K562 (cell line): ENCODE results near the gene CTSG. TPM values are rescaled to one million over a fixed set of nuclear protein-coding genes. Genes with fewer than 3 reads are reported as not detected.

Experiments used
- ATAC-seq: fragments of 200-7000 bp; cut with Tn5 transposase; 3 replicates; pipeline ENCODE4 v1.9.1; 2020; ENCODE audit warnings: moderate library complexity
- BruUV-seq: library from RNA; stranded (reverse); fragments of 400-500 nt; replicated peaks from 2 replicates; lab custom pipeline; 2021; lab: Mats Ljungman, UMichigan
- CTCF ChIA-PET: fragments of 300-600 bp; formaldehyde crosslinking; extraction: SDS; loops from one replicate; lab custom pipeline; 2021; ENCODE audit warnings: low intra/inter-chr PET ratio; lab: Yijun Ruan, JAX
- POLR2A ChIA-PET: fragments of 300-600, 350-650 bp; sonication (Branson Sonifier 250); formaldehyde crosslinking; extraction: SDS; loops from one replicate; lab custom pipeline; 2021; ENCODE audit warnings: antibody characterized with exemption, inconsistent platforms; lab: Yijun Ruan, JAX
- DNase-seq, 4 experiments: peaks; one replicate each; pipeline versions ENCODE4 v3.0.0 to v3.0.0-alpha.2; 2011 to 2018; ENCODE audit warnings: low spot score in 3 of 4, mixed read lengths in 3 of 4; ENCODE audit errors: extremely low read depth in 1 of 4
- FAIRE-seq: peaks from 2 replicates; lab custom pipeline; 2011; peaks lifted over from hg19 to GRCh38; lab: Jason Lieb, UNC
- H2AFZ ChIP-seq: 2 replicates; pipeline ENCODE4 v1.6.0; 2011; ENCODE audit warnings: low read depth, low read length, control low read depth, inconsistent platforms
- H3K27ac ChIP-seq: fragments of 200-600 bp; 3 replicates; pipeline ENCODE4 v1.8.0; 2011; ENCODE audit warnings: low read depth, mild to moderate bottlenecking, control low read depth, inconsistent platforms, low read length, moderate library complexity, mixed read lengths; ENCODE audit errors: extremely low read depth
- H3K27me3 ChIP-seq, 2 experiments: fragments of 300-600 bp in 1 of 2; 2 replicates in 1 of 2; 3 replicates in 1 of 2; pipeline versions ENCODE4 v1.6.0 to v1.8.0; 2011; ENCODE audit warnings: inconsistent platforms in 2 of 2, low read length in 2 of 2, mild to moderate bottlenecking in 1 of 2, mixed read lengths in 1 of 2, moderate library complexity in 1 of 2; ENCODE audit not compliant: control insufficient read depth in 2 of 2, insufficient read depth in 2 of 2
- H3K36me3 ChIP-seq: fragments of 300-600 bp; 3 replicates; pipeline ENCODE4 v1.8.0; 2011; ENCODE audit warnings: mild to moderate bottlenecking, low read length, inconsistent platforms; ENCODE audit not compliant: control insufficient read depth, insufficient read depth
- H3K4me1 ChIP-seq, 2 experiments: fragments of 200-600 bp in 1 of 2; replicated peaks in 1 of 2; 2 replicates in 1 of 2; 3 replicates in 1 of 2; pipeline versions ENCODE4 v1.5.1 to v1.8.0; 2011; ENCODE audit warnings: inconsistent platforms in 2 of 2, low read length in 2 of 2, mild to moderate bottlenecking in 1 of 2, mixed read lengths in 1 of 2, moderate library complexity in 1 of 2; ENCODE audit not compliant: control insufficient read depth in 2 of 2, insufficient read depth in 2 of 2
- H3K4me2 ChIP-seq: 2 replicates; pipeline ENCODE4 v1.6.1; 2011; ENCODE audit warnings: low read length, control low read depth, inconsistent platforms, mixed read lengths; ENCODE audit not compliant: insufficient read depth
- H3K4me3 ChIP-seq: fragments of 200-600 bp; sonication (generic), shearing (Covaris generic); 2 replicates; pipeline ENCODE4 v1.5.1; 2016; ENCODE audit warnings: control low read depth, inconsistent platforms
- H3K79me2 ChIP-seq: fragments of 200-600 bp; 3 replicates; pipeline ENCODE4 v1.8.0; 2011; ENCODE audit warnings: low read length, inconsistent platforms; ENCODE audit not compliant: control insufficient read depth, insufficient read depth
- H3K9ac ChIP-seq, 2 experiments: 2 replicates each; pipeline versions ENCODE4 v1.6.0 to v1.6.1; 2011; ENCODE audit warnings: low read depth in 2 of 2, low read length in 2 of 2, control low read depth in 1 of 2, inconsistent platforms in 1 of 2, mild to moderate bottlenecking in 1 of 2, mixed read lengths in 1 of 2; ENCODE audit not compliant: insufficient read depth in 1 of 2
- H3K9me1 ChIP-seq: one replicate; pipeline ENCODE4 v1.6.0; 2011; ENCODE audit warnings: inconsistent platforms, mild to moderate bottlenecking, low read length, moderate library complexity; ENCODE audit not compliant: control insufficient read depth, insufficient read depth
- H3K9me3 ChIP-seq: replicated peaks from 2 replicates; pipeline ENCODE4 v1.5.1; 2011; ENCODE audit warnings: low read depth, low read length, inconsistent platforms; ENCODE audit not compliant: control insufficient read depth, insufficient read depth
- H4K20me1 ChIP-seq: replicated peaks from 2 replicates; pipeline ENCODE4 v1.6.1; 2011; ENCODE audit warnings: low read length, inconsistent platforms, mixed read lengths; ENCODE audit not compliant: control insufficient read depth, insufficient read depth
- EHMT2 ChIP-seq: fragments of 450-650 bp; IDR thresholded peaks from 2 replicates; pipeline ENCODE4 v1.6.1; 2018; ENCODE audit warnings: antibody characterized with exemption
- GTF2E2 ChIP-seq: fragments of 200-800 bp; sonication (Bioruptor generic); IDR thresholded peaks from 2 replicates; pipeline ENCODE4 v1.6.1; 2016; ENCODE audit warnings: missing genetic modification characterization, missing compliant biosample characterization
- HMGN3 ChIP-seq: IDR thresholded peaks from 2 replicates; pipeline ENCODE4 v1.6.1; 2011; ENCODE audit warnings: borderline replicate concordance, low read depth, mild to moderate bottlenecking, mixed read lengths, low read length; ENCODE audit not compliant: insufficient read length; ENCODE audit errors: extremely low read depth
- LCOR ChIP-seq: sonication (generic); formaldehyde crosslinking; IDR thresholded peaks from 2 replicates; pipeline ENCODE4 v1.8.0; 2022; ENCODE audit warnings: mild to moderate bottlenecking, missing genetic modification reagents
- NCOA6 ChIP-seq: fragments of 450-650 bp; IDR thresholded peaks from 2 replicates; pipeline ENCODE4 v1.6.1; 2017; ENCODE audit warnings: mild to moderate bottlenecking
- PPARD ChIP-seq: fragments of 250-450 bp; sonication (Bioruptor Pico); IDR thresholded peaks from 2 replicates; pipeline ENCODE4 v1.8.0; 2022; ENCODE audit warnings: inconsistent platforms, mild to moderate bottlenecking, moderate library complexity
- TAF1 ChIP-seq: IDR thresholded peaks from 2 replicates; pipeline ENCODE4 v1.6.1; 2011; ENCODE audit warnings: mild to moderate bottlenecking, low read length, moderate library complexity; ENCODE audit not compliant: insufficient read depth, control insufficient read depth, severe bottlenecking; ENCODE audit errors: extremely low read depth
- TARDBP ChIP-seq: fragments of 450-650 bp; IDR thresholded peaks from 2 replicates; pipeline ENCODE4 v1.6.1; 2016
- ZBTB17 ChIP-seq: fragments of 450-650 bp; formaldehyde crosslinking; IDR thresholded peaks from 2 replicates; pipeline ENCODE4 v1.4.0; 2020; ENCODE audit warnings: mild to moderate bottlenecking
- ZNF263 ChIP-seq: sonication (generic); formaldehyde crosslinking; IDR thresholded peaks from 2 replicates; pipeline ENCODE4 v1.8.0; 2022; ENCODE audit warnings: mild to moderate bottlenecking, missing genetic modification reagents, borderline replicate concordance
- WGBS: fragments of 100-300 bp; shearing (Covaris generic); methylation state at CpG from one replicate; pipeline ENCODE4 v1.1.6; 2016; ENCODE audit warnings: low coverage, mixed read lengths; ENCODE audit not compliant: insufficient coverage; ENCODE audit errors: missing lambda C conversion rate; 5-methylcytosine and 5-hydroxymethylcytosine counted together
- in situ Hi-C: fragments of 300-500 bp; cut with MboI; formaldehyde crosslinking; loops from 4 replicates; pipeline ENCODE4 v1.15.0; 2018; ENCODE audit warnings: inconsistent platforms, mixed read lengths
- intact Hi-C: fragments of 100-400 bp; cut with micrococcal nuclease; formaldehyde crosslinking; loops from 2 replicates; pipeline ENCODE4 v1.14.2; 2022
- polyA plus RNA-seq, 8 experiments: library from polyadenylated mRNA; depleted of rRNA in 4 of 8; stranded (reverse) in 5 of 8; unstranded in 3 of 8; fragments of >200 nt; fragmentation: Nextera tagmentation in 2 of 8; fragmentation: Illumina TruSeq in 1 of 8; extraction: Ambion mirVana in 2 of 8; extraction: Trizol in 1 of 8; gene quantifications; 2 replicates each; pipeline versions ENCODE4 v1.2.1 to v1.2.3, GENCODE V29; 2011 to 2014; ENCODE audit warnings: inconsistent platforms in 1 of 8, missing spikeins in 1 of 8
- total RNA-seq, 7 experiments: library from RNA; depleted of rRNA in 6 of 7; stranded (reverse); fragments of >200 nt in 6 of 7; fragmentation: Illumina TruSeq in 2 of 7; extraction: Trizol in 2 of 7; gene quantifications; 2 replicates each; pipeline versions ENCODE4 v1.2.1 to v1.2.3, GENCODE V29; 2011 to 2021; ENCODE audit warnings: low replicate concordance in 1 of 7

The CTSG gene
- total and polyA plus RNA-seq, 9 of the 15 experiments (the other 6 are each of a cell fraction or from before 2014, with no cell fraction given) = not detected

GRCh38 chr14:24576771-24577170 lies 721 bp upstream of the CTSG start (continued):
- no peak for TF ChIP-seq ZNF263 (CRISPR knock-in tag)
- no peak for TF ChIP-seq HMGN3

GRCh38 chr14:24574206-24574774 lies 1.8 kb downstream of the CTSG start:
- H4K20me1 ChIP-seq = no peaks in the 10 kb centered on the region
- no peaks in the 10 kb centered on the region; a peak in 1 of 5 replicates for H3K27me3 ChIP-seq
- intact Hi-C loops = no loop called here
- POLR2A ChIA-PET = no interaction called here
- FAIRE-seq (no peak), DNase-seq (no peak), ATAC-seq (no peak)
- 4% methylated on average over 14 of the region's 27 CpGs for WGBS
- H3K4me3 ChIP-seq = no peak overlapping the region
- no peaks in the 10 kb centered on the region for H3K9me1 ChIP-seq
- H3K9me3 ChIP-seq = no peaks in the 10 kb centered on the region
- H3K9ac ChIP-seq = no peak overlapping the region
- H3K27ac ChIP-seq = no peak overlapping the region
- H3K4me1 ChIP-seq = no peaks in the 10 kb centered on the region
- BruUV-seq = no TSS peak
- CTCF ChIA-PET = no interaction called here
- no peaks in the 10 kb centered on the region for H3K79me2 ChIP-seq
- no peak overlapping the region for H3K4me2 ChIP-seq
- TF ChIP-seq EHMT2 = no peak
- TF ChIP-seq, all 486 proteins: peak for 0
- no peaks in the 10 kb centered on the region for H3K36me3 ChIP-seq
- in situ Hi-C loops = no loop called here
- no peak overlapping the region for H2AFZ ChIP-seq

GRCh38 chr14:24566318-24566717 lies 9.7 kb downstream of the CTSG start:
- in situ Hi-C loops (no loop called here), intact Hi-C loops (no loop called here)
- no peak overlapping the region for H2AFZ ChIP-seq
- no peak for DNase-seq
- H3K27me3 ChIP-seq = no peaks in the 10 kb centered on the region
- FAIRE-seq = no peak
- no peak overlapping the region for H3K4me3 ChIP-seq
- BruUV-seq = no TSS peak
- H3K9me1 ChIP-seq = no peaks in the 10 kb centered on the region
- POLR2A ChIA-PET = no interaction called here
- CTCF ChIA-PET = no interaction called here
- H3K9me3 ChIP-seq = no peaks in the 10 kb centered on the region
- H3K79me2 ChIP-seq = no peaks in the 10 kb centered on the region
- no peaks in the 10 kb centered on the region for H4K20me1 ChIP-seq
- H3K27ac ChIP-seq = no peak overlapping the region
- no peak overlapping the region for H3K9ac ChIP-seq
- no peaks in the 10 kb centered on the region for H3K36me3 ChIP-seq
- WGBS = 0% methylated on average over 2 of the region's 2 CpGs
- H3K4me1 ChIP-seq = no peaks in the 10 kb centered on the region
- no peak overlapping the region for H3K4me2 ChIP-seq
- ATAC-seq = no peak
- TF ChIP-seq TARDBP = no peak
- no peak for TF ChIP-seq PPARD (CRISPR knock-in tag)
- TF ChIP-seq GTF2E2 (tag) = no peak
- TF ChIP-seq ZBTB17 = no peak
- no peak for TF ChIP-seq TAF1
- TF ChIP-seq LCOR = no peak
- no peak for TF ChIP-seq NCOA6
